ENCODE measurements around the gene ENOPH1. TPM values are rescaled to one million over a fixed set of nuclear protein-coding genes. Genes with fewer than 3 reads are reported as not detected.

The ENOPH1 gene
- total and polyA plus RNA-seq, 9 of the 15 experiments (the other 6 are each of a cell fraction or from before 2014, with no cell fraction given), result 29.8 to 71.4 (median 48.9) TPM

- CTCF ChIA-PET (ENCODE audit: low intra/inter-chr PET ratio), result no interaction called here
Measured at GRCh38 chr4:82496349-82496748, 66.0 kb downstream of the ENOPH1 start.

More at GRCh38 chr4:82496349-82496748, 66.0 kb downstream of the ENOPH1 start:
- Histone ChIP-seq H4K20me1 (replicated peaks; ENCODE audit: control insufficient read depth, insufficient read depth, low read length) (no peaks in the 10 kb centered on the region), H3K36me3 (ENCODE audit: control insufficient read depth, insufficient read depth, low read length) (no peaks in the 10 kb centered on the region), H3K27me3 (ENCODE audit: control insufficient read depth in 2 of 2, insufficient read depth in 2 of 2, low read length in 2 of 2) (peaks cover 21 to 38% of the 10 kb centered on the region in 2 experiments), H3K4me3 (no peak overlapping the region), H3K27ac (ENCODE audit: extremely low read depth, low read depth, low read length) (no peak overlapping the region), H3K79me2 (ENCODE audit: control insufficient read depth, insufficient read depth, low read length) (no peaks in the 10 kb centered on the region), H2AFZ (ENCODE audit: low read depth, low read length) (no peak overlapping the region), H3K9me3 (replicated peaks; ENCODE audit: control insufficient read depth, insufficient read depth, low read depth, low read length) (no peaks in the 10 kb centered on the region), H3K9me1 (ENCODE audit: control insufficient read depth, insufficient read depth, low read length) (no peaks in the 10 kb centered on the region), H3K4me1 (replicated peaks in 1 of 2; ENCODE audit: control insufficient read depth in 2 of 2, insufficient read depth in 2 of 2, low read length in 2 of 2) (no peaks in the 10 kb centered on the region), H3K9ac (ENCODE audit: insufficient read depth in 1 of 2, low read depth in 2 of 2, low read length in 2 of 2) (no peak overlapping the region), H3K4me2 (ENCODE audit: insufficient read depth, low read length) (no peak overlapping the region)
- BruUV-seq (replicated peaks), result no TSS peak
- ATAC-seq (no peak), FAIRE-seq (no peak), DNase-seq (ENCODE audit: extremely low read depth in 1 of 4, low spot score in 3 of 4) (no peak)
- TF ChIP-seq SLC30A9 (CRISPR knock-in tag; IDR thresholded peaks at IDR 0.05) (no peak), ZKSCAN8 (CRISPR knock-in tag; IDR thresholded peaks at IDR 0.05) (no peak), CHD4 (IDR thresholded peaks at IDR 0.05; ENCODE audit: insufficient read depth, insufficient replicate concordance, low read depth, low read length, poor library complexity, severe bottlenecking) (no peak), NR4A1 (CRISPR knock-in tag; IDR thresholded peaks at IDR 0.05) (no peak), NR4A1 (tag; IDR thresholded peaks at IDR 0.05) (no peak), MCM3 (IDR thresholded peaks at IDR 0.05) (no peak), RBM25 (IDR thresholded peaks at IDR 0.05; ENCODE audit: low read depth, low read length, severe bottlenecking) (no peak), PBX2 (CRISPR knock-in tag; IDR thresholded peaks at IDR 0.05; ENCODE audit: low read depth) (no peak), PBX2 (tag; conservative IDR thresholded peaks at IDR 0.05; ENCODE audit: low read depth) (no peak), WHSC1 (IDR thresholded peaks at IDR 0.05; ENCODE audit: low read length) (no peak), HDGF (IDR thresholded peaks at IDR 0.05) (no peak), U2AF1 (optimal IDR thresholded peaks at IDR 0.05; ENCODE audit: low read depth, low read length) (no peak), NELFE (IDR thresholded peaks at IDR 0.05; ENCODE audit: insufficient read depth, insufficient read length) (no peak), POLR2AphosphoS2 (IDR thresholded peaks at IDR 0.05; ENCODE audit: low read length) (no peak), PRPF4 (IDR thresholded peaks at IDR 0.05; ENCODE audit: insufficient read depth, low read depth, low read length, poor library complexity, severe bottlenecking) (no peak), SMAD3 (CRISPR knock-in tag; conservative IDR thresholded peaks at IDR 0.05) (no peak), ZNF23 (CRISPR knock-in tag; IDR thresholded peaks at IDR 0.05) (no peak), ARNT (IDR thresholded peaks at IDR 0.05) (no peak), TFAM (CRISPR knock-in tag; conservative IDR thresholded peaks at IDR 0.05) (no peak)
- TF ChIP-seq, protein P1, sequence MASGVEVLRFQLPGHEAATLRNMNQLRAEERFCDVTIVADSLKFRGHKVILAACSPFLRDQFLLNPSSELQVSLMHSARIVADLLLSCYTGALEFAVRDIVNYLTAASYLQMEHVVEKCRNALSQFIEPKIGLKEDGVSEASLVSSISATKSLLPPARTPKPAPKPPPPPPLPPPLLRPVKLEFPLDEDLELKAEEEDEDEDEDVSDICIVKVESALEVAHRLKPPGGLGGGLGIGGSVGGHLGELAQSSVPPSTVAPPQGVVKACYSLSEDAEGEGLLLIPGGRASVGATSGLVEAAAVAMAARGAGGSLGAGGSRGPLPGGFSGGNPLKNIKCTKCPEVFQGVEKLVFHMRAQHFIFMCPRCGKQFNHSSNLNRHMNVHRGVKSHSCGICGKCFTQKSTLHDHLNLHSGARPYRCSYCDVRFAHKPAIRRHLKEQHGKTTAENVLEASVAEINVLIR (CRISPR knock-in tag; IDR thresholded peaks at IDR 0.05), result no peak
- TF ChIP-seq, protein P2, sequence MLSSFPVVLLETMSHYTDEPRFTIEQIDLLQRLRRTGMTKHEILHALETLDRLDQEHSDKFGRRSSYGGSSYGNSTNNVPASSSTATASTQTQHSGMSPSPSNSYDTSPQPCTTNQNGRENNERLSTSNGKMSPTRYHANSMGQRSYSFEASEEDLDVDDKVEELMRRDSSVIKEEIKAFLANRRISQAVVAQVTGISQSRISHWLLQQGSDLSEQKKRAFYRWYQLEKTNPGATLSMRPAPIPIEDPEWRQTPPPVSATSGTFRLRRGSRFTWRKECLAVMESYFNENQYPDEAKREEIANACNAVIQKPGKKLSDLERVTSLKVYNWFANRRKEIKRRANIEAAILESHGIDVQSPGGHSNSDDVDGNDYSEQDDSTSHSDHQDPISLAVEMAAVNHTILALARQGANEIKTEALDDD (IDR thresholded peaks at IDR 0.05), result no peak
- POLR2A ChIA-PET, result no interaction called here
- 0% methylated on average over 2 of the region's 2 CpGs for WGBS (ENCODE audit: insufficient coverage, low coverage, missing lambda C conversion rate)
- intact Hi-C loops (cut with micrococcal nuclease), result no loop called here
- in situ Hi-C loops (cut with MboI), result no loop called here
